ENCODE data around the gene CTAG1A. TPM values are rescaled to one million over a fixed set of nuclear protein-coding genes. Genes with fewer than 3 reads are reported as not detected.

Gene CTAG1A
- total and polyA plus RNA-seq, 9 of the 15 experiments (the other 6 are each of a cell fraction or from before 2014, with no cell fraction given), result 0.32 TPM; not detected in 8

DNA sequence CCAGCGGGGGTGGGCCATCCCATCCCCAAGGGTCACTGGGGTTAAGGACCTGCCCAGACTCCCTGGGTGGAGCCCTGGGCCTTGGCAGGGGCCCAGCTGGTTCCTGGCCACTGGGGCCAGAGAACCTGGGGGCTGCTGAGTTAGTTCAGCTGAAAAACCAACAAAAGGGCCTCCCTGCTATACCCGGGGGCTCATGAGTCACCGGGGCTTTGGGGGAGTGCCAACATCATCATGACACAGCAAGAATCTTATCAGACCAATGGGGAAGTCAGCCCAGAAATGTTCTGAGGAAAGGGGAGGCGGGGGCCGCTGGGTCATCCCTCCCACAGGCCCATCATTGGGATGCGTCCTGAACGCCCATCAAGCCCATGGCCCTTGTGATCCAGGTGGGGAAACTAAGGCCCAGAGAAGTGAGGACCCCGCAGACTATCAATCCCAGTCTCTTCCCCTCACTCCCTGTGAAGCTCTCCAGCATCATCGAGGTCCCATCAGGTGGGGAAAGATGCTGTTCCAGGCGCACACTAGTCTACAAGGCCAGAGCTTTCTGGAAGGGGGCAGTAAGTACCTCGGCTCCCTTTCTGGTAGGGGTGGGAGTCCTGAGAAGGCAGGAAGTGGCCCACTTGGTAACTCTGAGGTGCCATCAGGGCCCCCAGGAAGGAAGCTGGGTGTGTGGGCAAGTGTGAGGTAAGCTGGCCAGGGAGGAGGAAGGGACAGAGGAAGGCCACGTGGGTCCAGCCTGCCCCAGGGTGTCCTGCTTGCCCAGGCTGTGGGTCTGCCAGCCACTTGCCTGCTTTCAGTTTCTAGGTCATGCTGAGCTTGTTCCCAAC lies 42.8 kb upstream of the CTAG1A start (continued):
- TF ChIP-seq, protein P1, sequence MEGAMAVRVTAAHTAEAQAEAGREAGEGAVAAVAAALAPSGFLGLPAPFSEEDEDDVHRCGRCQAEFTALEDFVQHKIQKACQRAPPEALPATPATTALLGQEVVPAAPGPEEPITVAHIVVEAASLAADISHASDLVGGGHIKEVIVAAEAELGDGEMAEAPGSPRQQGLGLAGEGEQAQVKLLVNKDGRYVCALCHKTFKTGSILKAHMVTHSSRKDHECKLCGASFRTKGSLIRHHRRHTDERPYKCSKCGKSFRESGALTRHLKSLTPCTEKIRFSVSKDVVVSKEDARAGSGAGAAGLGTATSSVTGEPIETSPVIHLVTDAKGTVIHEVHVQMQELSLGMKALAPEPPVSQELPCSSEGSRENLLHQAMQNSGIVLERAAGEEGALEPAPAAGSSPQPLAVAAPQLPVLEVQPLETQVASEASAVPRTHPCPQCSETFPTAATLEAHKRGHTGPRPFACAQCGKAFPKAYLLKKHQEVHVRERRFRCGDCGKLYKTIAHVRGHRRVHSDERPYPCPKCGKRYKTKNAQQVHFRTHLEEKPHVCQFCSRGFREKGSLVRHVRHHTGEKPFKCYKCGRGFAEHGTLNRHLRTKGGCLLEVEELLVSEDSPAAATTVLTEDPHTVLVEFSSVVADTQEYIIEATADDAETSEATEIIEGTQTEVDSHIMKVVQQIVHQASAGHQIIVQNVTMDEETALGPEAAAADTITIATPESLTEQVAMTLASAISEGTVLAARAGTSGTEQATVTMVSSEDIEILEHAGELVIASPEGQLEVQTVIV (CRISPR knock-in tag; IDR thresholded peaks at IDR 0.05; ENCODE audit: borderline replicate concordance), result no peak
- TF ChIP-seq FUS (optimal IDR thresholded peaks at IDR 0.05; ENCODE audit: low read depth, low read length) (no peak), CTBP1 (IDR thresholded peaks at IDR 0.05; ENCODE audit: borderline replicate concordance) (peak; percentile 77), RREB1 (CRISPR knock-in tag; IDR thresholded peaks at IDR 0.05) (no peak), HDAC3 (IDR thresholded peaks at IDR 0.05; ENCODE audit: borderline replicate concordance, partially characterized antibody) (no peak), ETV5 (CRISPR knock-in tag; IDR thresholded peaks at IDR 0.05; ENCODE audit: low read depth) (no peak), NFE2L1 (tag; IDR thresholded peaks at IDR 0.05; ENCODE audit: borderline replicate concordance, low read depth) (peak; percentile 86), ZBTB26 (CRISPR knock-in tag; IDR thresholded peaks at IDR 0.05) (no peak), EZH2 (IDR thresholded peaks at IDR 0.05; ENCODE audit: borderline replicate concordance, low read depth, low read length) (no peak), HDAC2 (IDR thresholded peaks at IDR 0.05) (peak; percentile 72; the same call in 1 of the 2 replicates), NCOA2 (IDR thresholded peaks at IDR 0.05; ENCODE audit: partially characterized antibody in 2 of 2) (no peak), HDAC1 (IDR thresholded peaks at IDR 0.05) (0 out of 4 replicates have a peak, but pooled peaks of 1 of the 2 experiments have one; percentile 12), ZNF354B (CRISPR knock-in tag; IDR thresholded peaks at IDR 0.05) (no peak), L3MBTL2 (IDR thresholded peaks at IDR 0.05) (no peak; the same call in 1 of the 2 replicates), WHSC1 (IDR thresholded peaks at IDR 0.05; ENCODE audit: low read length) (no peak), SMARCC2 (IDR thresholded peaks at IDR 0.05; ENCODE audit: low read depth) (peak; percentile 93)
- TF ChIP-seq, protein P2, sequence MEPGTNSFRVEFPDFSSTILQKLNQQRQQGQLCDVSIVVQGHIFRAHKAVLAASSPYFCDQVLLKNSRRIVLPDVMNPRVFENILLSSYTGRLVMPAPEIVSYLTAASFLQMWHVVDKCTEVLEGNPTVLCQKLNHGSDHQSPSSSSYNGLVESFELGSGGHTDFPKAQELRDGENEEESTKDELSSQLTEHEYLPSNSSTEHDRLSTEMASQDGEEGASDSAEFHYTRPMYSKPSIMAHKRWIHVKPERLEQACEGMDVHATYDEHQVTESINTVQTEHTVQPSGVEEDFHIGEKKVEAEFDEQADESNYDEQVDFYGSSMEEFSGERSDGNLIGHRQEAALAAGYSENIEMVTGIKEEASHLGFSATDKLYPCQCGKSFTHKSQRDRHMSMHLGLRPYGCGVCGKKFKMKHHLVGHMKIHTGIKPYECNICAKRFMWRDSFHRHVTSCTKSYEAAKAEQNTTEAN (CRISPR knock-in tag; IDR thresholded peaks at IDR 0.05), result no peak
